ENCODE measurements around the gene H2AZ2.

GRCh38 chr7:44796034-44796503 lies 51.8 kb downstream of the H2AZ2 start:
- TF ChIP-seq RARB (CRISPR knock-in tag; IDR thresholded peaks at IDR 0.05) = no peak
- TF ChIP-seq PPARA (CRISPR knock-in tag; IDR thresholded peaks at IDR 0.05; ENCODE audit: borderline replicate concordance) = no peak
- no peak for TF ChIP-seq ISL1 (CRISPR knock-in tag; IDR thresholded peaks at IDR 0.05)
- TF ChIP-seq CREB5 (CRISPR knock-in tag; IDR thresholded peaks at IDR 0.05; ENCODE audit: low read depth) = no peak
- TF ChIP-seq PATZ1 (CRISPR knock-in tag; IDR thresholded peaks at IDR 0.05; ENCODE audit: borderline replicate concordance) = no peak
- no peak for TF ChIP-seq ZNF565 (CRISPR knock-in tag; conservative IDR thresholded peaks at IDR 0.05; ENCODE audit: low read depth)
